Stimulated activated CD4-positive, alpha-beta T cell treated with anti-CD3 and anti-CD28 coated beads, Interleukin-1b, Interleukin-23, amount 100 ng/mL, for 1 hour (primary cell): ENCODE results near the gene CDK5RAP2.
"Not testable (repeated sequence)": the region's sequence is repeated elsewhere in the genome, so short reads cannot be mapped to it uniquely, and the experiment has no call there.

Source experiments
- DNase-seq, 2 donors: peaks; one replicate each; pipeline ENCODE4 v3.0.0-alpha.2; 2020; ENCODE audit warnings: low read depth in 2 of 2

CDK5RAP2 gene

DNA sequence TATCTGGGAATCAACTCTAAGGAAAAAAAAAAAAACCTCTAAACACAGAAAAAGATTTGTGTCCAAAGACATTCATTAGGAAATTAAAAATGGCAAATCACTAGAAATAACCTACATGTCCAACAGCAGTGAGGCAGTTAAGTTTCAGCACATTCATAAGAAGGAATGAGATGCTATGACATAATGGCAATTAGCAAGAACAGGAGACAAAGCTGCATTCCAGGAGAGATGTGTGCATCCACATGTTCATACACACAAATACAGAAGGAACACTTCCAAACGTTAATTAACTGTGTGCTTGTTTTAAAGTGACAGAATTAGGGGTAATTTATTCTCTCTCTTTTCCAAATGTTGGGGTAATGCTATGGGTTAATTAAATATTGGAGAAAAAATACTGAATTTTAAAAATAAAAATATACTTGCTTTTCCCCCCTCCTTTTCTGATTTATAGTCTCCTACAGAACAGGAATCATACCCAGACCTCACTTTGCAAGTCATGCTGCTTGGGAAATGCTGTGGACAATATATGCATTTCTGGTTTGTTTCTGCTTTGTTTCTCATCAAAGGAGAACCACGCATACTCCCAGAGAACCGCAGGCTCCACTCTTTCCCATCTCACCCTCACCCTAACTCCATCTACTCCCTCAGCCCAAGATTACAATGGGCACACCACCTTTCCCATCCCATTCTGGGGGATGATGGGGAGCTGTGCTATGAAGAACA is 114.1 kb downstream of the CDK5RAP2 start:
- no peak for DNase-seq

DNA sequence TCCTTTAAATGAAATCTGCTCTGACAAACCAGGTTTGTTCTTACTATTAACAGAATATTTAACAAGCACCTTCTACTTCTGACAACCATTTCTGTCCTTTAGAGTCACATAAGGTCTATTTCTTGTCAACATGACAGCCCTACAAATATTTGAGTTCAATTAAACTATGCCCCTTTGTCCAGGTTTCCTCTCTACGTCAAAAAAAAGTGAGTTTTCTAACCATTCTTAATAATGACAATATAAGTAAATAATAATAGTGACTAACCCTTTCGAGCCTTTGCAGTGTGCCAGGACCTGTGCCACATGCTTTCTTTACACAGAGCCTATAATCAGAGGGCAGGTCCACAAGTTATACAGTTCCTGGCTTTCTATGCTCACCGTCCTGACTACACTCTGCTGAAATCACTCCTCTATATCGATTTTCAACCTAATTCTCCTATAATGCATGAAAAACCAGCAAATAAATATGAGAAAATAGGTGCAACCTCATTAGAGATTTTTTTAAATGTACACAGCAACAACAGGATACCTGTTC is 115.0 kb downstream of the CDK5RAP2 start:
- no peak for DNase-seq

DNA sequence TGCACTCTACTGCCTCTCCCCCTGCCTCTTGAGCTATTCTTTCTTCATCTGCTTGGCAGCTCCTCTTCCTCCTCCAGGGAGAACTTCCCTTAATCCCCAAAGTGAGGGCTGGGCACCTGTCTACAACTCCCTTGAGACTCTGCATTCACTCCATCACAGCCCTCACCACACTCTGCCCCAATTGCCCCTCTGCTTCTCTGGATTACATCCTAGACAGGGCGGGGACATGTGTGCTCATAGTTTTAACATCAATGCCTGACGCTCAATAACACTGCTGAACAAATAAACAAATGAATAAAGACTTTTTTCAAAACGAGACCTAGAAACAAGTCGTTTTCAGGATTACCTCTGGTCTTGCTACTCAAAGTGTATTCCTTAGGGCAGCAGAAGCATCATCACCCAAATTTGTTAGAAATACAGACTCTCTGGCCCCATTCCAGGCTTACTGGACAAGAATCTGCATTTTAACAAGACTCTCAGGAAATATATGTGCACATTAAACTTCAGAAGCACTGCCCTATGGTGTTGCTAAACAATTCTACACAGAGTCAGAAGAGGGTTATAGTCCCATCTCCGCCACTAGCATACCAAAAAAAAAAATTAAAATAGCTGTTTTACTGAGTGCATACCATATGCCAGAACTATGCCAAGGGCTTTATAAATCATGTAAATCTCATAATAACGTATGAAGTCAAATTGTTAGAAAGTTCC is 115.6 kb downstream of the CDK5RAP2 start:
- no peak for DNase-seq

- DNase-seq = no peak
Measured at GRCh38 chr9:120463765-120464164, 116.2 kb downstream of the CDK5RAP2 start.

GRCh38 chr9:120461677-120462076 is 118.3 kb downstream of the CDK5RAP2 start:
- not testable (repeated sequence) for DNase-seq

GRCh38 chr9:120456218-120456617 is 123.7 kb downstream of the CDK5RAP2 start:
- no peak for DNase-seq

DNA sequence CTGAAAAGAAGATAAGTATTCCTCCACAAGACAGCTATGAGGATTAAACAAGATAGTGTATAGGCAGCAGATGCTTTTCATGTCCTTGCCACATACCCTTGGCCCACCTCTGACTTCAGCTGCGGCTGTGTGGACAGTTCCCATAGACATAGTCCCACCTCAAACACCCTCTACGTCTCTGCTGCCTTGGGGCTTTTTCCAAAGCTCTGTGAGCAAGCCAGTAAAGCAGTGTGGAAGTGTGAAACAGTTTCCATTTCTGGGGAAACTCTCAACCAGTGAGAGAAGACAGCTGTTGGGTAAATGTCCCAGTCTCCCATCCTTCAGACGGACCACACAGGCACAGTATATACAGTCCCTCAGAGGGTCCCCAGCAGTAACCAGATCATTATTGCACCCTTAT is 125.5 kb downstream of the CDK5RAP2 start:
- no peak for DNase-seq

- no peak for DNase-seq
Measured at GRCh38 chr9:120453792-120454191, 126.2 kb downstream of the CDK5RAP2 start.

DNA sequence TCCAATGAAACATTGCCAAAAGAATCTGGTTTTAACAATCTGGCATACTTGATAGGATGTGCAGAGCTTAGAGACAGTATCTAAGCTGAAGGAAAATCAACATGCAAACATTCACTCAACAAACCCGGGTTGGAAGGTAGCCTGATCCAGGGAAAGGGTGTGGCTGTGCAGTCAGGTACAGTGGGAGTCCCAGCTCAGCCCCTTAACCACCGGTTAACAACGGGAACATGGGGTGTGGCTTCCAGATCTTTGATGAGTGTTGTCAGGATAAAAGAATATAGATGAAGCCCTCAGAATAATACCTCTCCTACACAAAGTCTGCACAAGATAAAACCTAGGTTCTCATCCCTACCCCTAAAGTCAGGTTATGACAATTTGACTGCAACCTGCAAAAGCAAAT is 127.3 kb downstream of the CDK5RAP2 start:
- DNase-seq = no peak

- no peak for DNase-seq
Measured at GRCh38 chr9:120450916-120451315, 129.1 kb downstream of the CDK5RAP2 start.

GRCh38 chr9:120449566-120449965 is 130.4 kb downstream of the CDK5RAP2 start:
- DNase-seq = no peak

GRCh38 chr9:120447959-120448500 is 131.9 kb downstream of the CDK5RAP2 start:
- no peak for DNase-seq

DNA sequence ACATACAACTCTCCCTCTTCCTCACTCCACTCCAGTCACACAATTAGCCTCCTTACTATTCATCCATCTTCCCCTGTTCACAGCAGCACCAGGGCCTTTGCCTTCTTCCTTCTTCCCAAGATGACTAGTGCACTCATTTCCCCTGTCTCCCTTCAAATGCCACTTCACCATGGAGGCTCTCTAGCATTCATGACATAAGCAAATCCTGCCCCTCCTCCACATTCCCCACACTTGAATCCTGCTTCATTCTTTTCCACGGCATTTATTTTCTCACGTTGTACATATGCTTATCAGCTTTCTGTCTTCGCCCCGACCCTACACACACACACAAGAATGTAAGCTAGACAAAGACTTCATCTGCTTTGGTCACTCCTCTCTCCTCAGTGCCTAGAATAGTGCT is 133.3 kb downstream of the CDK5RAP2 start:
- DNase-seq = no peak

- DNase-seq = no peak
Measured at GRCh38 chr9:120443976-120444375, 136.0 kb downstream of the CDK5RAP2 start.

- DNase-seq = no peak
Measured at GRCh38 chr9:120443489-120443888, 136.5 kb downstream of the CDK5RAP2 start.

DNA sequence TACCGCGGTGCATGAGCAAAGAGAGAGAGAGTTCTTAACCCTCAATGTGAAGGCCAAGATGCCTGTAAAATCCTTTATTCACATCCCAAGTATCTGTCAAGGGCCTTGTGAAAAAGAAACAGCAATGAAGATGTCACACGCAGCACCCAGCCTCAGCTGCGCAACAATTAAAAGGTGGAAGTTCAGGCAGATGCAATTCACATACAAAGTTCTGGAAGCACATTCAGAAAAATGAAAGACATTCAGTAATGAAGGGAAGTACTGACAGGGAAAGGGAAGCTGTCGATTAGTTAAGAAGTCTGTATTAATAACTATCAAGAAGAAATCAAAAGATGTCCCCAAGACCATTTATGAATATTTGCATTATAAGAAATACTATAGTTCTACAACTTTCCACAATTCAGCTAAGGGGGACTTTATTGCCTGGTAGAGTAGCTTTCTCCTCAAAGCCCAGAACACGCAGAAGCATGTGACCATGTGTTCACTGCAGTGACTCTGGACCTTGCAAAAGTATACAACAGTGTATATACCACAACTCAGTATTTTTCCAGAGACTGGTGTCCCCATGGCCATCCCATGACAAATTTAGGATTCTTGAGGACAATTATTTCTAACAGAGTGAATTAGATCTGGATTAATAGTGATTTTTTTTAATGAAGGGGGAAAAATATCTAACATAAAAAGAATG is 137.5 kb downstream of the CDK5RAP2 start:
- DNase-seq = no peak

DNA sequence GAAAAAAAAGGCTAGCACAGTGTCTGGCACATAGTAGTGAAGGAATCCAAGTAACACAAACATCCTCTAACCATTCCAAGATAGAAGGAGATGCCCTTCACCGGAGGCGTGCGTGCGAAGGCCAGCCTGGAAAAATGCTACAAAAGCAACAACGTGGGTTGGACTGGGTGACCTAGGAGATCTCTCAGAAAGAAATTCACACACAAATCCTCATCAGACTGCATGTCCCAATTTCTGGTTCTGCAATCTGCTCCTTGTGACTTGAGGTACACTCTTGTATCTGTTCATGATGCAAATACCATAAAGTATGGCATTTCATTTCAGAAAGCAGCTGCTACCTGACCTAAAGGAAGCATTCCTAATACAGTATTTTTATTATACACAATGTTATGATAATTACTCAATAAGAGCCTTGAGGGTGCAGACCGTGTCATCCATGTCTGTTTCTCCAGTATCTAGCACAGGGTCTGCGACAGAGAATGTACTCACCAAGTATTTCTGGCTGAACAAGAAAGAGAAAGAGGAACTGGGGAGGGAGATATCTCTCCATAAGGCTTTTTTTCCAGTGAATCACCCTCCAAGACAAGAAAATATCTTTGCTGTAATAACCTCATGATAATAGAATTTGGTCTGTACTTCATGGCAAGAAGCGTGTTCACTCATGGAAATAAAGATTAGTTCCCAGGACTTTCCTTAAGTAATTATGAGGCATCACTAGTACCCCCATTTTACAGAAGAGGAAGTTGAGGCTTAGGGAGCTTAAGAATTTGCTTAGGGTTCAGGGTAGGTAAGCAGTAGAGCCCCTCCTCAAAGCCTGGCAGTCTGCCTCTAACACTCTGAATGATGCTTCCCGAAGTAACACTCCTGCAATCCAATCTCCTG is 138.3 kb downstream of the CDK5RAP2 start:
- no peak for DNase-seq

DNA sequence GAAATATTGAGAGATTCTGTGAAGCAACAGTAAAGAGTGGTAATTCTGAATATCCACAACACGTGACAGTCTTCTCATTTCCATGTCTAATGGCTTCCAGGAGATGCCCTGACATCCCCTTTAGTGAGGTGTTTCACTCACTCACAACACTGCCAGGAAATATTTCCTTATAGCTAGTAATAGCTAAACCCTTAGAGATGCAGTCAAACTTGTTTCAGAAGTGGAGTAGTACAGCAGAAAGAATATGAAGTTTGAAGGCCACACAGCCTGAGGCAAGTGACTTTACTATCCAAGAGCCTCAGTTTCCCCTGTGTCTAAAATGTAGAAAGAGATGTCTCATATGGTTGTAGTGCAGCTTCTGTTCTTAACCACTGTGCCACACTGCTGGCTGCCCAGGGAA is 139.2 kb downstream of the CDK5RAP2 start:
- no peak for DNase-seq

DNA sequence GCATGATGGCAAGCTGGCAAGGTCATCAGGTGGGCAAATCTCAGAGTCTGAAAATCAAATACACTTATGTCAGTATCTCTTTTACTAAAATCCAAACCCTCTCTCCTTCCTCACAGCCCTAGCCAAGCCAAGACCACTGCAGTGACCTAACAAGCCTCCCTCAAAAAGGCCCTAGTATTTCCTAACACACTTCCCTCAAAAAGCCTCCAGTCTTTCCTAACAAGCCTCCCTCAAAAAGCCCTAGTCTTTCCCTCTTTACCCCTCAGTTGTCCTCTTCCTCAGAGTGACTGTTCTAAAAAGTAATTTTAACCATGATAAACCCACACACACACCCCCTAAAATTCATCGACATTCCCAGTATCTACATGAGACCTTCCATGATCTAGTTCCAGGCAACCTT is 140.0 kb downstream of the CDK5RAP2 start:
- DNase-seq = no peak

GRCh38 chr9:120438836-120439546 is 141.0 kb downstream of the CDK5RAP2 start:
- no peak for DNase-seq

GRCh38 chr9:120438111-120438510 is 141.9 kb downstream of the CDK5RAP2 start:
- no peak for DNase-seq
